HG03159 (cell line): Measurements from ENCODE around the gene APOBEC3G.

Experiments used
- ATAC-seq: cut with Tn5 transposase; IDR thresholded peaks from one replicate; pipeline ENCODE4 v1.9.1; 2021; ENCODE audit warnings: mild to moderate bottlenecking, moderate library complexity; ENCODE audit not compliant: unreplicated experiment

The APOBEC3G gene

DNA sequence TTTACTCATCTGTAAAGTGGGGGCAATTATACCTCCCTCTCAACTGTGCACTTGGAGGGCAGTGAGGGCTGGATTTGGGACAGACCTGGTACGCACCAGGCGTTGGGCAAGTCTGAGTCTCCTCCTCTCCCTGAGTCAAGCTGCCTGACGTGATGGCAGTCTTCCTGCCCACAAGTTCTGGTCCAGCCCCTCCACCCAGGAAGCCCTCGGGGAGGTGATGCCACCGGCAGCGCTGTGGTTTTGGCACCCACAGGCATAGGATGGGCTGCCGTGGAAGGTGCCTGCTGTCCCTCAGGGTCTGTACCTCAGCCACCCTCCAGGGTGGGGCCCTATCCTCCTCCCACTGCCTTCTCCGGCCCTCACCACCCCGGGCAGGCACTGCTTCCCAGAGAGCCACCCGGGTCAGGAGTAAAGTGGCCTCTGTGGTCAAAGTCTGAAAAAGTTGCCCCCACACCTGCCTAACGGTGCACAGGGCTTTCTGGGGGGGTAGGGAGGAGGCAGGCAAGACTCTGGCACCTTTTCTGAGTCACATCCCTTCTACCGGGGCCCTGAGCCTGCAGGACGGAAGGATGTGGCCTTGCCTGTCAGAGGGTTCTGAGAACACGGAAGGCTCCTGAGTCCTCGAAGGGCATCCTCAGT is 13.5 kb downstream of the APOBEC3G start:
- no peak for ATAC-seq

DNA sequence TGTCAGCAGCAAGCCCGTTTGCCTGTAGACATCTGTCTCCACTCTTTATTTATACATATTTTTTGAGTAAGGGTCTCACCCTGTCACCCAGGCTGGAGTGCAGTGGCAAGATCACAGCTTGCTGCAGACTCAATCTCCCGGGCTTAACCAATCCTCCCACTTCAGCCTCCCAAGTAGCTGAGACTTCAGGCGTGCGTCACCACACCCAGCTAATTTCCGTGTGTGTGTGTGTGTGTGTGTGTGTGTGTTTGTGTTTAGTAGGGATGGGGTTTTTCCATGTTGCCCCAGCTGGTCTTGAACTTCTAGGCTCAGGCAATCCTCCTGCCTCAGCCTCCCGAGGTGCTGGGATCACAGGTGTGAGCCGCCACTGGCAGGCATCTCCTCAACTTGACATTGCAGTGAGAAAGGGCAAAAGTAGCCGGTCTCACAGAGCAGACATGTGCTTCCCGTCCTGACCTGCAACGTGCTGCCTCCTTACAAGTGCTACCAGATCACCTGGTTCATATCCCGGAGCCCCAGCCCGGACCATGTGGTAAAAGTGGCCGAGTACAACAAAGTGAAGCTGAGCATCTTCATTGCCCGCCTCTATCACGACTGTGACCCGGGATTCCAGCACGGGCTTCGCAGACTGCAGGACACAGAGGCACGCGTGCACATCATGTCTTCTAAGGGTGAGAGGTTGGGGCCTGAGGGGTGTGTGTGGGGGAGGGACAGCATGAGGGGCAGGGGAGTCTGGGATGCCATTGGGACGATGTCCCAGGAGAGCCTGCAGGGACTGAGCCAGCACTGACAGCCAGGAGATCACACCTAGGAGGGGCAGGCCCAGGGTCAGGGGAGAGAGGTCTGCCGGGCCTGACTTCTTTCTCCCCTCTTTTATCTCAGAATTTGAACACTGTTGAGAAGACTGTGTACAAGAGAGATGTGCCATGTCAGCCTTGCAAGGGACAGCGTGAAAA is 14.3 kb downstream of the APOBEC3G start:
- no peak for ATAC-seq

DNA sequence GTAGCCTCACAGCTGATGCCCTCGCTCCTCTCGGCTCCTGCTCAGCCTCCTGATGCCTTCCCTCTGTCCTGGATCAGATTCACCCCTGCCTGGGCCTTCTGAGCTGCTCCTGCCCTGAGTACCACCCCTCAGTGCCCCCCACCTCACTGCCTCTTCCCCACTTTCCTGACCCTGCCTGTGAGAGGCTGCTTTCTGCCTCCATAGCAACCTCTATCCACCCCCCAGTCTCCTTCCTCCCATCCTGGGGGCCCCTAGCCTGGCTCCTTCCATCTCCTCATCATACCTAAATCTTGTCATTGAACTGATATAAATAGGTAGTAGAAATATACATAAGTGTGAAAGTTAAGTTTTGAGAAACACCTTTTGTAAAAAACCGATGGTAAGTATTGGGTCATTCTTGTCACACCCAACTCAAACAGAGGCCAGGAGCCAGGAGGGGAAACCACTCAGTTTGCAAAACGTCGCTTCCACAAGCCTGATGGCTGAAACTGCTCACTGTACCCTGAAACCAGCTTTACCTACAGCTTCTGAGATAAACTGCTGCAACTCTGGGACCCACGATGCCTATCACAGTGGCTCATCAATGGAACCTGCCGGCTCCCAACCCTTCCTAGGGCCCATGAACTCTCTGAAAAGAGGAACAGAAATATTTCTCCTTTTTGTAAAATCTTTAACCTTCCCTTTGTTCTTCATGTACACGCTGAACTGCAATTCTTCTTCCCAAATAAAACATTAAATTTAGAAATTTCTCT is 15.2 kb downstream of the APOBEC3G start:
- no peak for ATAC-seq

DNA sequence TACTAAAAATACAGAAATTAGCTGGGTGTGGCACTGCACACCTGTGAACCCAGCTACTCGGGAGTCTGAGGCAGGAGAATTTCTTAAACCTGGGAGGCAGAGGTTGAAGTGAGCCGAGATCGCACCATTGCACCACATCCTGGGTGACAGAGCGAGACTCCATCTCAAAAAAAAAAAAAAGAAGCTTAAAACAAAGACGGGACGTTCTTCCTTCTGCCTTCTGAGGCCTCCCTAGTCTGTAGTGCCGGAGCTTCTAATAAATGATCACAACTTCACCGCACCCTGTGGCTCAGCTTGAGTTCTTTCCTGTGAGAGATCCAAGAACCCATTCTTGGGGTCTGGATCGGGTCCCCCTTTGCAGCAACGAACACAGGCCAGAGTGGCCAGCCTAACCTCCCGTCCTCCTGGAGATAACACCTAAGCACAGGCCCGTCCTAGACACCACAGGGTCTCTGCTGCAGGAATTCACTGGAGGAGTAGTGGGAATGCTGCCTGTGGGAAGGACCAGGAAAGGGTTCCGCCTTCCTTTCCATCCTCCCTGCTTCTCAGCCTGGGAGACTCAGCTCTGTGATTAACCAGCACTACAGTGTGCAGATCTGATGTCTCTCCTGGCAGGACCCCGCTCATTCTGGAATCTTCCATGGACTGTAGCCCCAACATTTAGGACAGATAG is 17.8 kb downstream of the APOBEC3G start:
- no peak for ATAC-seq

DNA sequence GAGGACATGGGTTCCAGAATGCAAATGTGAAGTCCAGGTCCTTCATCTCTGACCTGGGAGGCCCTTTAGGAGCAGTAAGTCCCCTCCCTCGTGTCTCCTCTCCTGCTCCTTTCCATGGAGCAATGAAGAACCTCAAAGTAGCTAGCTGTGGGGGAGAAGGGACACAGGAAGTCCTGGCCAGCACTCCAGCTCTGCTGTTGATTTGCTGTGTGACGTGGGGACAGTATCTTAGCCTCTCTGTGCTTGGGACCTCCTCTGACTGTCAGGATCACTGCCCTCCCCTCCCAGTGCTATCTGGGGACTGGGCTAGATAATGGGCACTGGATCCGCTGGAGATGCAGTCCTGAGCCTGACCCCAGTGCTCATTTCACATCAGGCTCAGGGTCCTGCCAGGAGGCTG is 18.9 kb downstream of the APOBEC3G start:
- ATAC-seq, result no peak

DNA sequence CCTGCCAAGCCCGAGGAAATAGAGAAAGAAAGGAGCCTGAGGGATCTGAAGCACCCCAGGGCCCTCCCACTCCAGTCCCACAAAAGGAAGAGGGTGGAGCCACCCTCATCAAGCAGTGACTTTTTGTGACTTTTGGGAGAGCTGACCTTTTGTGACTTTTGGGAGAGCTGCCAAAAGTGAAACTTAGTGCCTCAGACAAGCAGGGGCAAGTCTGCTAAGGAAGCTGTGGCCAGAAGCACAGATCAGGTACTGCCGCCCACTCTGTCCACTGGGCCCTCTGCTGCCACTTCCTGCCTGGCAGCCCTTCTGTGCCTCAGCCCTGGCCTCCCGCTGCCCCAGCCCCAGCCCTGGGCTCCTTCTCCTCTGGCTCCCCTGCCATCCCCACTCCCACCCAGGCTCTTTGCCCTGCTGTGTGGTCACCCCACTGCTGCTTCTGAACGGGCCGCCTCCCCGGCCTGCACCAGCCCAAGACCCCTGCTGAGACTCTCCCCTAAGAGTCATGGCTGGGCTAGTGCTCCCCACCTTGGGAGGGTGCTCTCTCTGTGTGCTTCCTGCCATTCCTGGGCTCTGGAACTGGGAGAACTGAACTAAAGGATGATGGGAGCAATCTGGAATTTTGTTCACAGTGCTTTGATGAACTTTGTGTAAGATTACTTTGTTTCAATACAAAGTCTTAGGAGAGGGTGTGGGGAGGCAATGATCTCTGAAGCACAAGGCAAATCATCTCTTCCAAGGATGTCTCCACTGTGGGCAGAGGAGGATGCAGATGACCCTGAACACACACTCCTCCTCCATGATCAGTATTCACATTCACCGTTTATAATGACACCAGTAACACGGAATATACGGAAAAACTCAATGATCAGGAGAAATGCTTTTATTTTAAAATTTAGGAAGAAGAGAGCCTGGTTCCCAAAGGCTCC is 20.3 kb downstream of the APOBEC3G start, which contains the start of gene APOBEC3H:
APOBEC3H (plus strand) TSS at position 147 of the 923 bp plus-strand sequence. CDS start 3,035 bp downstream, outside the sequence.
- ATAC-seq, result no peak

DNA sequence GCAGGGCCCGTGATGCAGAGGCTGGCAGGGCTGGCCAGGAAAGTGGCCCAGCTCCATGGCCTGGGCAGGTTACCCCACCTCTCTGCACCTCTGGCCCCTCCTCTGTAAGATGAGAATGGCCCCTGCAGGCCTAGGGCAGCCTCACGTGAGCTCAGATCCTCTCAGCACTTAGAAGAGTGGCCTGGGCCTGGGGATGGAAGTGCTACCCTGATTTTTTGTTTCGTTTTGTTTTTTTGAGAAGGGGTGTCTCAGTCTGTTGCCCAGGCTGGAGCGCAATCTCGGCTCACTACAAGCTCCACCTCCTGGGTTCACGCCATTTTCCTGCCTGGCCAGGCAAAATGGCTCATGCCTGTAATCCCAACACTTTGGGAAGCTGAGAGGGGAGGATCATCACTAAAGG is 21.0 kb downstream of the APOBEC3G start:
- ATAC-seq, result no peak

DNA sequence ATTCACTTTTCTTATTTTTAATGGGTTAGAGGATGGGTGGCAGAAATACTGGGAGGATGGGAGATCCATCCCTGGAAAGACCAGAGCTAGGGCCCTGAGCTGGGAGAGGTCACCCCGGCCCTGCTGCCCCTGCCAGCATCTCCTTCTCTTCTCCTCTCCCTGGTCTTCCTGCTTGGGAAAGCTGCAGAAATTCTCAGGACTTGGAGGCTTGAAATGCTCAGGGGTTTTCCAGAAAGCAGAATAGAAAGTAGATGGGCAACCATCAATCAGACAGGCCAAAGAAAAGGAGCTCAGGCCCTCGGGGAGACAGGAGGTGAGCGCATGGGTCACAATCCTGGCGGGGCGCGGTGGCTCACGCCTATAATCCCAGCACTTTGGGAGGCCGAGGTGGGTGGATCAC is 21.5 kb downstream of the APOBEC3G start:
- ATAC-seq, result no peak

DNA sequence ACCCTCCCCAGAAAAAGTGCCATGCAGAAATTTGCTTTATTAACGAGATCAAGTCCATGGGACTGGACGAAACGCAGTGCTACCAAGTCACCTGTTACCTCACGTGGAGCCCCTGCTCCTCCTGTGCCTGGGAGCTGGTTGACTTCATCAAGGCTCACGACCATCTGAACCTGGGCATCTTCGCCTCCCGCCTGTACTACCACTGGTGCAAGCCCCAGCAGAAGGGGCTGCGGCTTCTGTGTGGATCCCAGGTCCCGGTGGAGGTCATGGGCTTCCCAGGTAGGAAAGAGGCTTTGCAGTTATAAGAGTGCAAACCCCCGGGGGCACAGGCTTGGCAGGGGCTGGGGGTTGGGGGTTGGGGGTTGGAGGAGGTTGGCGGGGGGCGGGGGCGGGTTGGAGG is 24.2 kb downstream of the APOBEC3G start:
- ATAC-seq, result no peak

DNA sequence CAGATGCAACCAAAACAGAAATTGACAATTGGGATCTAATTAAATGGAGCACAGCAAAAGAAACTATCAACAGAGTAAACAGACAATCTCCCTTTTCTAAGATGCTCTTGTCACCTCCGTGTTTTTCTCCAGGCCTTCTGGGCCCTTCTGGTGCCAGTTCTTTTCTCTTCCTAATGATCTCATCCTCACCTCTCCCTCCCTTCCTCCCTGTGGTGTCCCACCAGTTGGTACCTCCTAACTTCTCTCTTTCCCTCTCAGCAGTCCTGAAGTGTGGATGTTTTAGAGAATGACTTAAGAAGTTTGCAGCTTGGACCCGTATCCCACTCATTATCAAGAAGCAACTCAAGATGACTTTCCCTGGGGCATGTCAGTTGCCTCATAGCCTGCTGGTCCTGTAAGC is 26.4 kb downstream of the APOBEC3G start:
- ATAC-seq, result no peak

DNA sequence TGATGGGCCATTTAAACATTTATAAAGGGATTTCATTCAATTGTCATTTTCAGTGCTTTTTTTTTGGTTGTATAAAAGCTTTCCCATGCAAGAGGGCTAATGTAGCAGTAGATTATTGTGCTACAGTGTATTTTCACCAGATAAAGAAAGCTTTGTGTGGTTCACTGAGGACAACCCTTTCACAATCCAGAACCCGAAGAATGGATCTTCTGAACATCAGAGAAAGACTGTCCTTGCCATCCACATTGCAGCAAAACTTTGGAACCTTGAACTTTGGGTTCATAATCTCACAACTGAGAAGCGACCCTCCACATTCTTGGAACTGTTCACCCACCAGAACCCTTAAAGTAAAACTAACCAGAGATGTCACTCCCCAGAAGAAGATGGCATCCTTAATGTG is 29.3 kb downstream of the APOBEC3G start:
- ATAC-seq, result no peak

DNA sequence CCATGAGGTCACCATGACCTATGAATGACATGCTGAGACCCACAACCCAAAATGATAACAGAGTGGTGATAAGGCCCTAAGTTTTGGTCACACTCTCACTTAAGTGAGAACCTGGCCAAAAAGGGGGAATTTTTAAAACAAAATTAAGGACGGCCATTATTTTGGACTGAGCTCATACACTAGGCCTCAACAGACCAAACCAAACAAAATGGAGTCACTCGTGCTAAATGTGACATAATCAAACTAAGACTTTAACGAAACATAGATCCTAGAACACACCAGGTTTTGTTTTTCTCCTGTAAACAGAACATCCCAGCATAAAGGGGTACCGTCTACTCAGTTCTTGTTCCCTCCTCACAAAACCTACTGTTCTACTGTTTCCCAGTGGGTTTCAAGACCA is 31.4 kb downstream of the APOBEC3G start:
- ATAC-seq, result no peak

DNA sequence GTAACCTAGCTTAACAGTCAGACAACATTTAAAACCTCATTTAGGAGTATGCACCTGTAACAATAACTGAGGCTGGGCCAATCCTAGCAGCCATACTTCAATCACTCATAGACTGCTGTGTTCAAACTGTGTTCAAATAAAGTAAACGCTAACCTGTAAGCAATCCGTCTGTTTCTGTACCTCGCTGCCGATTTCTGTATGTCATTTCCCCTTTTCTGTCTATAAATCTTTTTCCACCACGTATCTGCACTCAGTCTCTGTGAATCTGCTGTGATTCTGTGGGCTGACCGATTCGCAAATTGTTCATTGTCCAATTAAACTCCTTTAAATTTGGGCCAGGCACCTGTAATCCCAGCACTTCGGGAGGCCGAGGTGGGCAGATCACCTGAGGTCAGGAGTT is 32.3 kb downstream of the APOBEC3G start:
- no peak for ATAC-seq

DNA sequence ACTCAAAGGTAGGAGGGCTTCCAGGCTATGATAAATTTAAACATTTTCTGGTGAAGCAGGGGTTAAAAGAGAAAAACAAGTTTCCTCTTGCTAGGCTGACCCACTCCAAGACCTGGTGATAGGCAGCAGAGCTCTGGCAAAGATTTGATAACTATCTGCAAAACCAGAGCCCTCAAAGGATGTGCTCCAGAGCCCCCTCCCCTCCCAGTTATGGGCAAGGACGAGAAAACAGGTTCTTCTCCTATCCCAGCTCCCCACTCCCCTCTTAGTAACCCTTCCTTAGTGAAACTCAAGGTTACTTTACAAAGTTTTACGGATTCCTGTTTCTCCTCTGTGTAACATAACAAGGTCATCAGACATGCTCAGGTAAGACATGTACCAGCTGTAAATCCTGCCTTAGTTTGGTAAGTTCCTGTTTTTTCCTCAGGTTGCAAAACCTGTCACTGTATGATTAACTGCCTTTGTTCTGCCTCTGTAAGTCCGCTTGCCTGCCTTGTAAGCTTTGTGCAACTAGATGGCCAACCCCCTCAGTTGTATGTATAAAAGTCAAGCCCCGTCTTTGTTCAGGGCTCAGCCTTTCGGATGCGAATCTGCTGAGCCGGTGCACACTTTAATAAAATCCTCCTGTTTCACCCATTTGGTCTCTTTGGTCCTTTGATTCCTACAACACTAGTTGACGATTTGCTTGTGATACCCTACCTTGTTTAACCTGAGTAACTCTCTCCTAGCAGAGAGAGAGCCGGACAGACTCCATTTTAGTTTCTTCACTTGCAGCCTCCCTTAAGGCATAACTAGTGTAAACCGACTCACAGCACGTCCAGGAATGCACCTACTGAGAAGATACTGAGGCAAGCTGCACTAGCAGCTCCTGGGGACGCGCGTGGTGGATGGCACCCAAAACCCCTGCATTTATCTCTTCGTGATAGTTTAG is 33.8 kb downstream of the APOBEC3G start:
- ATAC-seq, result no peak

DNA sequence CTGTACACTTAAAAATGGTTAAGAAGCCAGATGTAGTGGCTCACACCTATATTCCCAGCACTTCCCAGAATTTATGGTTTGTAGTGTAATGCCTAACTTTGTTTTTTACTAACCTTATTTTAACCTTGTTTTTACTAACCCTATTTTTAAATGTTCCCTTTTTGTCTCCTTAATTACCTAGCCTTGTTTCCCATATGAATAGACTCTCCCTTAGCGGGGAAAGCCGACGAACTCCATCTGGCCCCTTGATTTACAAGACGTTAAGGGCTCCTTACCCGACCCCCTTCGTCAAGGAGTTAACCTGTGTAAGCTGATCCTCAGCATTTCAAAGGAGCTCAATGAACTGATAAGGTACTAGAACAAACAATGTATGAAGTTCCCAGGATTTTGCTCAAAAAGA is 37.0 kb downstream of the APOBEC3G start:
- ATAC-seq, result no peak

DNA sequence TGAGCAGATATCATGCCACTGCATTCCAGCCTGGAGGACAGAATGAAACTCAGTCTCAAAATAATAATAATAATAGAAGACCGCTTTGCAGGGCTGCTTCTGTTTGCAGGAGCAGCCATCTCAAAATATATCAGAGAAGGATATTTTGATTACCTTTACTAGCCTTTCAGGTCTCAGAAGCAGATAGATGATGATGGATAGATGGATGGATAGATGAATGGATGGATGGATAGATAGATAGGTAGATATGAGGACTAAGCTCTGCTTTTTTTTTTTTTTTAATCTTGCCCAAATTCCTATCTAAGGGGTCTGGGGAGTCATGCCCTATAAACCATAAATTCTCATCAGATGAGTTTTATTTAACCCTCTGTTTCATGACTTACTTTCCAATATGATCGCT is 38.5 kb downstream of the APOBEC3G start:
- no peak for ATAC-seq

DNA sequence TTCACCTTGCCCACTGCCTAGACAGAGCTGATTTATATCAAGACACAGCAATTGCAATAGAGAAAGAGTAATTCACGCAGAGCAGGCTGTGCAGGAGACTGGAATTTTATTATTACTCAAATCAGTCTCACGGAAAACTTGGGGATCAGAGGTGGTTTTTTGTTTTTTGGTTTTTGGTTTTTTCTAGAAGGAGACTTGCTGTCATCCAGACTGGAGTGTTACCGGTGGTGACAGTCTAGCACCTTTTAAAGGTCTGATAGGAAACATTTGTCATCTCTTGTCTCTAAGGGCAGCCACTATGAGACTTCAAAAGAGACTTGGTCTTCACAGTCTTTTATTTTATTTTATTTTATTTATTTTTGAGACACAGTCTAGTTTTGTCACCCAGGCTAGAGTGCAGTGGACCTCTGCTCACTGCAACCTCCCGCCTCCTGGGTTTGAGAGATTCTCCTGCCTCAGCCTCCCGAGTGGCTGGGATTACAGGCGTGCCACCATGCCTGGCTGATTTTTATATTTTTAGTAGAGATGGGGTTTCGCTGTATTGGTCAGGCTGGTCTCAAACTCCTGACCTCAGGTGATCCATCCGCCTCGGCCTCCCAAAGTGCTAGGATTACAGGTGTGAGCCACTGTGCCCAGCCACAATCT is 39.0 kb downstream of the APOBEC3G start:
- ATAC-seq, result no peak

DNA sequence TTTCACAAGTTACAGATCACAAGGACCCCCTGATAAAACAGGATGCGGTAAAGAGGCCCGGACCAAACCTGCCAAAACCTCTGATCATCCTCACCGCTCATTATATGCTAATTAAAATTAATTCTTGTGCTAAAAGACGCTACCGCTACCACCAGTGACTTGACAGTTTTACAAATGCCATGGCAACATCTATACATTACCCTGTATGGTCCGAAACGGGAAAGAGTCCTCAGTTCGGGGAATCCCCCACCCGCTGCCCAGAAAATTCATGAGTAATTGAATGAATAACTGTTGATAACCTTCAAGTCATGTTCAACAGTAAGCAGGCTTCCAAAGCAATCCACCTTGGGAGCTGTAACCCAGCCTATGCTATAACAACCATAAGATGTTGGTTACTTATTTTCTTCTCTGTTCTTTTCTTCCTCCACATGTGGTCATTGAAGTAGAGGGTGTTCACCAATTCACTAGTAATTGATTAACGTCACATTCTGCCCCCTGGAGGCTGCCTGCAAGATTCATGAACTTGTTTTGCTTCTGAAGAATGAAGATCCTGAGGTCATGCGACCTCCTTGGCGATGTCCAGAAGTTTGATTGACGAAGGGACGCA is 40.6 kb downstream of the APOBEC3G start:
- peak; percentile 53 for ATAC-seq
